ENCODE data around the gene ITK. TPM values are rescaled to one million over a fixed set of nuclear protein-coding genes. Genes with fewer than 3 reads are reported as not detected.

The ITK gene
- total and polyA plus RNA-seq, 2 donors (not counting 3 experiments of a cell fraction or from before 2014, with no cell fraction given), result not detected

- Histone ChIP-seq H3K4me2 (ENCODE audit: insufficient read depth, low read length) (no peak overlapping the region), H3K27me3 (ENCODE audit: control insufficient read depth in 2 of 2, insufficient read depth in 2 of 2, low read length in 2 of 2) (no peaks in the 10 kb centered on the region), H3K36me3 (ENCODE audit: control insufficient read depth in 2 of 2, extremely low read depth in 1 of 2, insufficient read depth in 2 of 2, low read length in 2 of 2) (no peaks in the 10 kb centered on the region), H3K9me3 (replicated peaks; ENCODE audit: control insufficient read depth, insufficient read depth, low read length) (no peaks in the 10 kb centered on the region), H3K9ac (replicated peaks; ENCODE audit: extremely low read depth, insufficient read depth, low read length) (no peak overlapping the region), H3K4me1 (ENCODE audit: control insufficient read depth, extremely low read depth, insufficient read depth, low read length) (no peaks in the 10 kb centered on the region), H3K4me3 (replicated peaks in 1 of 3; ENCODE audit: insufficient read depth in 1 of 3, low read depth in 1 of 3, low read length in 3 of 3) (no peak overlapping the region), H3K9me1 (replicated peaks; ENCODE audit: control insufficient read depth, extremely low read depth, insufficient read depth, low read length) (no peaks in the 10 kb centered on the region), H4K20me1 (replicated peaks; ENCODE audit: control insufficient read depth, extremely low read depth, insufficient read depth, low read length) (no peaks in the 10 kb centered on the region), H3K27ac (ENCODE audit: insufficient read depth, low read depth, low read length) (no peak overlapping the region), H3K79me2 (ENCODE audit: control insufficient read depth, insufficient read depth, low read length) (no peaks in the 10 kb centered on the region), H2AFZ (ENCODE audit: low read depth, low read length) (no peak overlapping the region)
- CTCF ChIA-PET, result interaction anchor here (0.8 to 1.1 kb wide), 2 partner anchors 9 to 113 kb away, joined by 3 to 6 read pairs; no protein-coding TSS in a partner anchor
- POLR2A ChIA-PET, result no interaction called here
- intact Hi-C loops (cut with micrococcal nuclease), result no loop called here
- dilution Hi-C loops (cut with MboI; ENCODE audit: extremely low pct_ligation_motif_present, low sequenced_read_pairs), result no loop called here
- DNase-seq (ENCODE audit: low read depth, low spot score) (no peak), FAIRE-seq (no peak)
- no TSS peak for BruUV-seq (replicated peaks)
- TF ChIP-seq EZH2 (IDR thresholded peaks at IDR 0.05; ENCODE audit: borderline replicate concordance, low read depth, low read length, severe bottlenecking), result no peak
- peak; percentile 25 for TF ChIP-seq FOS (IDR thresholded peaks at IDR 0.05; ENCODE audit: borderline replicate concordance, insufficient read depth, low read length)
- TF ChIP-seq POLR2A (IDR thresholded peaks at IDR 0.05; ENCODE audit: low read depth, low read length), result no peak
- TF ChIP-seq MAX (IDR thresholded peaks at IDR 0.05; ENCODE audit: insufficient read depth, insufficient read length), result no peak
- peak; percentile 46 for TF ChIP-seq JUN (IDR thresholded peaks at IDR 0.05; ENCODE audit: borderline replicate concordance, insufficient read depth, insufficient read length, low read depth)
- no peak for TF ChIP-seq GATA2 (IDR thresholded peaks at IDR 0.05; ENCODE audit: insufficient read depth, insufficient read length, low read depth, low read length)
- TF ChIP-seq, protein P1, sequence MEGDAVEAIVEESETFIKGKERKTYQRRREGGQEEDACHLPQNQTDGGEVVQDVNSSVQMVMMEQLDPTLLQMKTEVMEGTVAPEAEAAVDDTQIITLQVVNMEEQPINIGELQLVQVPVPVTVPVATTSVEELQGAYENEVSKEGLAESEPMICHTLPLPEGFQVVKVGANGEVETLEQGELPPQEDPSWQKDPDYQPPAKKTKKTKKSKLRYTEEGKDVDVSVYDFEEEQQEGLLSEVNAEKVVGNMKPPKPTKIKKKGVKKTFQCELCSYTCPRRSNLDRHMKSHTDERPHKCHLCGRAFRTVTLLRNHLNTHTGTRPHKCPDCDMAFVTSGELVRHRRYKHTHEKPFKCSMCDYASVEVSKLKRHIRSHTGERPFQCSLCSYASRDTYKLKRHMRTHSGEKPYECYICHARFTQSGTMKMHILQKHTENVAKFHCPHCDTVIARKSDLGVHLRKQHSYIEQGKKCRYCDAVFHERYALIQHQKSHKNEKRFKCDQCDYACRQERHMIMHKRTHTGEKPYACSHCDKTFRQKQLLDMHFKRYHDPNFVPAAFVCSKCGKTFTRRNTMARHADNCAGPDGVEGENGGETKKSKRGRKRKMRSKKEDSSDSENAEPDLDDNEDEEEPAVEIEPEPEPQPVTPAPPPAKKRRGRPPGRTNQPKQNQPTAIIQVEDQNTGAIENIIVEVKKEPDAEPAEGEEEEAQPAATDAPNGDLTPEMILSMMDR (IDR thresholded peaks at IDR 0.05; ENCODE audit: extremely low read depth in 1 of 2, insufficient read depth in 1 of 2, low read depth in 1 of 2, low read length in 2 of 2), result no peak
- TF ChIP-seq MYC (IDR thresholded peaks at IDR 0.05; ENCODE audit: low read depth, low read length), result no peak
Measured at GRCh38 chr5:157245476-157245875, 64.8 kb downstream of the ITK start.

All from endothelial cell of umbilical vein (primary cell).